ENCODE results near the gene MRPL9. TPM values are rescaled to one million over a fixed set of nuclear protein-coding genes. Genes with fewer than 3 reads are reported as not detected.
A peak's percentile ranks its signal among the peaks of the same experiment; 100 is the strongest.

Gene MRPL9
- total and polyA plus RNA-seq, 2 donors from 2014 or later: 65.3 to 87.1 TPM

- intact Hi-C loops (cut with DNase I): no loop called here
- H3K27ac ChIP-seq (ENCODE audit: low read depth in 2 of 2, low read length in 2 of 2): no peak overlapping the region
- FAIRE-seq: no peak
- H3K4me3 ChIP-seq (ENCODE audit: low read length in 3 of 3): no peak overlapping the region
- H3K36me3 ChIP-seq (ENCODE audit: control insufficient read depth in 2 of 3, insufficient read depth in 3 of 3, low read length in 3 of 3): peaks cover 11 to 19% (median 14%) of the 10 kb centered on the region in 3 donors
- no peak for DNase-seq
- TF ChIP-seq CTCF (IDR thresholded peaks at IDR 0.05; ENCODE audit: borderline replicate concordance, extremely low read depth, insufficient read depth): no peak
- no peak overlapping the region for H3K9ac ChIP-seq (ENCODE audit: low read length in 3 of 3)
- H3K4me1 ChIP-seq (ENCODE audit: control insufficient read depth in 2 of 3, insufficient read depth in 2 of 3, low read depth in 1 of 3, low read length in 3 of 3): no peaks in the 10 kb centered on the region
- H3K27me3 ChIP-seq (ENCODE audit: control insufficient read depth, insufficient read depth, low read length): no peaks in the 10 kb centered on the region
- no peaks in the 10 kb centered on the region for H3K9me3 ChIP-seq (ENCODE audit: control insufficient read depth in 2 of 3, insufficient read depth in 1 of 3, low read length in 3 of 3)
Observed at GRCh38 chr1:151756291-151756690, 7.0 kb downstream of the MRPL9 start.

GRCh38 chr1:151741516-151741915 lies 21.8 kb downstream of the MRPL9 start:
- peaks cover 0 to 7% (median 0%) of the 10 kb centered on the region in 3 donors for H3K9me3 ChIP-seq (ENCODE audit: control insufficient read depth in 2 of 3, insufficient read depth in 1 of 3, low read length in 3 of 3)
- H3K4me1 ChIP-seq (ENCODE audit: control insufficient read depth in 2 of 3, insufficient read depth in 2 of 3, low read depth in 1 of 3, low read length in 3 of 3): peaks cover 0 to 6% (median 0%) of the 10 kb centered on the region in 3 donors
- intact Hi-C loops (cut with DNase I): no loop called here
- no peak overlapping the region for H3K9ac ChIP-seq (ENCODE audit: low read length in 3 of 3)
- H3K27me3 ChIP-seq (ENCODE audit: control insufficient read depth, insufficient read depth, low read length): no peaks in the 10 kb centered on the region
- FAIRE-seq (no peak), DNase-seq (no peak)
- H3K36me3 ChIP-seq (ENCODE audit: control insufficient read depth in 2 of 3, insufficient read depth in 3 of 3, low read length in 3 of 3): no peaks in the 10 kb centered on the region
- H3K4me3 ChIP-seq (ENCODE audit: low read length in 3 of 3): no peak overlapping the region
- no peak overlapping the region for H3K27ac ChIP-seq (ENCODE audit: low read depth in 2 of 2, low read length in 2 of 2)
- TF ChIP-seq CTCF (IDR thresholded peaks at IDR 0.05; ENCODE audit: borderline replicate concordance, extremely low read depth, insufficient read depth): no peak

- DNase-seq (peak in 2 of 5 donors; percentile 46 to 50), FAIRE-seq (no peak)
- Histone ChIP-seq H3K9me3 (ENCODE audit: control insufficient read depth in 2 of 3, insufficient read depth in 1 of 3, low read length in 3 of 3) (peaks cover 0 to 7% (median 0%) of the 10 kb centered on the region in 3 donors), H3K4me1 (ENCODE audit: control insufficient read depth in 2 of 3, insufficient read depth in 2 of 3, low read depth in 1 of 3, low read length in 3 of 3) (peaks cover 0 to 6% (median 0%) of the 10 kb centered on the region in 3 donors), H3K27ac (ENCODE audit: low read depth in 2 of 2, low read length in 2 of 2) (peak overlapping the region in 1 of 2 donors; percentile 63), H3K27me3 (ENCODE audit: control insufficient read depth, insufficient read depth, low read length) (no peaks in the 10 kb centered on the region), H3K36me3 (ENCODE audit: control insufficient read depth in 2 of 3, insufficient read depth in 3 of 3, low read length in 3 of 3) (no peaks in the 10 kb centered on the region), H3K4me3 (ENCODE audit: low read length in 3 of 3) (no peak overlapping the region), H3K9ac (ENCODE audit: low read length in 3 of 3) (no peak overlapping the region)
- no peak for TF ChIP-seq CTCF (IDR thresholded peaks at IDR 0.05; ENCODE audit: borderline replicate concordance, extremely low read depth, insufficient read depth)
- intact Hi-C loops (cut with DNase I): loop anchor here (10.0 kb wide), 2 partner anchors 135 to 205 kb away; no protein-coding TSS in a partner anchor
Observed at GRCh38 chr1:151739590-151740355, 23.5 kb downstream of the MRPL9 start.

All from kidney (tissue), 14 donors.